ENCODE results near the gene BDKRB1.

The BDKRB1 gene

GRCh38 chr14:96257900-96258299 is 1.9 kb downstream of the BDKRB1 start:
- TF ChIP-seq CTCF (IDR thresholded peaks at IDR 0.05): no peak
- H3K27ac ChIP-seq: no peak overlapping the region
- no peak overlapping the region for H3K4me3 ChIP-seq
- no peak for DNase-seq (ENCODE audit: low spot score)

- Histone ChIP-seq H3K27ac (no peak overlapping the region), H3K4me3 (no peak overlapping the region)
- no peak for TF ChIP-seq CTCF (IDR thresholded peaks at IDR 0.05)
- no peak for DNase-seq (ENCODE audit: low spot score)
These were observed 4.4 kb downstream of the BDKRB1 start for GRCh38 chr14:96260341-96260821.

- DNase-seq (ENCODE audit: low spot score): no peak
- no peak for TF ChIP-seq CTCF (IDR thresholded peaks at IDR 0.05)
- Histone ChIP-seq H3K27ac (no peak overlapping the region), H3K4me3 (no peak overlapping the region)
These were observed 5.0 kb downstream of the BDKRB1 start for GRCh38 chr14:96261053-96261452.

- Histone ChIP-seq H3K27ac (no peak overlapping the region), H3K4me3 (no peak overlapping the region)
- no peak for TF ChIP-seq CTCF (IDR thresholded peaks at IDR 0.05)
- peak; percentile 52 for DNase-seq (ENCODE audit: low spot score)
These were observed 6.0 kb downstream of the BDKRB1 start for GRCh38 chr14:96261772-96262655.

GRCh38 chr14:96263347-96264199 is 7.6 kb downstream of the BDKRB1 start:
- no peak for TF ChIP-seq CTCF (IDR thresholded peaks at IDR 0.05)
- Histone ChIP-seq H3K27ac (no peak overlapping the region), H3K4me3 (no peak overlapping the region)
- DNase-seq (ENCODE audit: low spot score): no peak

- H3K27ac ChIP-seq: no peak overlapping the region
- H3K4me3 ChIP-seq: no peak overlapping the region
- DNase-seq (ENCODE audit: low spot score): no peak
- TF ChIP-seq CTCF (IDR thresholded peaks at IDR 0.05): no peak
These were observed 8.2 kb downstream of the BDKRB1 start for GRCh38 chr14:96264200-96264553.

All from coronary artery (tissue), 2 donors.